ENCODE measurements around the gene SULT2A1.
"Not testable (repeated sequence)": the region's sequence is repeated elsewhere in the genome, so short reads cannot be mapped to it uniquely, and the experiment has no call there.

Gene SULT2A1, protein sequence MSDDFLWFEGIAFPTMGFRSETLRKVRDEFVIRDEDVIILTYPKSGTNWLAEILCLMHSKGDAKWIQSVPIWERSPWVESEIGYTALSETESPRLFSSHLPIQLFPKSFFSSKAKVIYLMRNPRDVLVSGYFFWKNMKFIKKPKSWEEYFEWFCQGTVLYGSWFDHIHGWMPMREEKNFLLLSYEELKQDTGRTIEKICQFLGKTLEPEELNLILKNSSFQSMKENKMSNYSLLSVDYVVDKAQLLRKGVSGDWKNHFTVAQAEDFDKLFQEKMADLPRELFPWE

DNA sequence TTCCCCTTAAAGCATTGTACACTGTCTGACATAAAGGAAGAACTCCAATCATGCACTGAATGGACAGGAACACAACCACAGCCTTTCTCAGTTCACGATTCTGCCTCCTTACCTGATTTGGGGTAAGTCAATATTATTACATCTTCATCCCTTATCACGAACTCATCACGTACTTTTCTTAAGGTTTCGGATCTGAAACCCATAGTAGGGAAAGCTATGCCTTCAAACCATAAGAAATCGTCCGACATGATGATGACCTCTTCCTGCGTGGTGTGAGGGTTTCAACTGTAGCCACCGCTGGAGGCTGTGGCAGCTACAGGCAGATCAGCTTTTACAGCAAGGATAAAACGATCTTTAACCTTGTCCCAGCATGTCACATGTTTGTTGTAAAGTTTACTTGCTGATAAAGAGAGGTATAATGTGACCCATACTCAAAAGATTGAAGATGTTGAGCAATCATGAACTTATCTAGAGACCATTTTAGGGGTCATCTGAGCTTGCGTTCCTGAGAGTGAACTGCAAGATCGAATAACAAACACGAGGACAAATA lies at the start of gene SULT2A1:
SULT2A1 (minus strand) TSS at position 306 of the 550 bp plus-strand sequence; CDS start at position 248, 58 bp downstream.
- no peak for DNase-seq

DNA sequence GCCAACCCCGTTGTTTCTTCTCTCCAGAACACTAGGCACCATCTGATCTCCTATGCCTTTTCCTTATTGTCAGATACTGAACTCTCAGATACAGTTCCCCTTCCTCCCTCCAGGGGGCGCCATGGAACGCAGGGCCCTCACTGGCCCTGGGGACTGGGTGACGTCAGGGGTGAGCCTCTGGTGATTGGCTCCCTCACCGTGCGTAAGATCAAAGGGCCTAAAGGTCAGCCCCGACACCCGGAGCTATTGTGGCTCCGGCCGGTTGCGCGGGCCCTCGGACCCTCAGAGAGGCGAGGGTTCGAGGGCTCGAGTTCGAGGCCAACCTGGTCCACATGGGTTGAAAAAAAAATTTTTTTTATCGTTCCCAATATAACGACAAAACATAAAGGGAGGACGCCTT lies 42.5 kb upstream of the SULT2A1 start:
- DNase-seq: not testable (repeated sequence)

DNA sequence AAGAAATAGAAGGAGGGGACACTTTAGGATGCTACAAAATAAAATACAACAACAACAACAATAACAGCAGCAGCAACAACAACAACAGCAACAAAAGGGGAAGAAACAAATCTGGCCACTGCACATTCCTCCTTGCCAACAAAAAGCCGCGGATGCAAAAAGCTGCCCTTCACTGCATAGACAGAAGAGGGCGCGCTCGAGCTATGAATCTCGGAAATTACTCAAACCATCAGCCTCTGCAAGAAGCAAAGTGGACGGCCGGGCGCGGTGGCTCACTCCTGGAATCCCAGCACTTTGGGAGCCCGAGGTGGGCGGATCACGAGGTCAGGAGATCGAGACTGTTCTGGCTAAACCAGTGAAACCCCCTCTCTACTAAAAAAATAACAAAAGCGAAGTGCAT lies 34.0 kb upstream of the SULT2A1 start:
- DNase-seq: not testable (repeated sequence)

DNA sequence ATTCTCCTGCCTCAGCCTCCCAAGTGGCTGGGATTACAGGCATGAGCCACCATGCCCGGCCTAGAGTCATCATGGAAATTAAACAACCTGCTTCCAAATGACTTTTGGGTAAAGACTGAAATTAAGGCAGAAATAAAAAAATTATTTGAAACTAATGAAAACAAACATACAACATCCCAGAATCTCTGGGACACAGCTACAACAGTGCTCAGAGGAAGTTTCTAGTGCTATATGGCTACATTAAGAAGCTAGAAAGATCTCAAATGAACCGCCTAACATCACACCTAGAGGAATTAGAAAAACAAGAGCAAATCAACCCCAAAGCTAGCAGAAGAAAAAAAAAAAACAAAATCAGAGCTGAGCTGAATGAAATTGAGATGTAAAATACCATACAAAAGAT lies 24.1 kb upstream of the SULT2A1 start:
- not testable (repeated sequence) for DNase-seq

DNA sequence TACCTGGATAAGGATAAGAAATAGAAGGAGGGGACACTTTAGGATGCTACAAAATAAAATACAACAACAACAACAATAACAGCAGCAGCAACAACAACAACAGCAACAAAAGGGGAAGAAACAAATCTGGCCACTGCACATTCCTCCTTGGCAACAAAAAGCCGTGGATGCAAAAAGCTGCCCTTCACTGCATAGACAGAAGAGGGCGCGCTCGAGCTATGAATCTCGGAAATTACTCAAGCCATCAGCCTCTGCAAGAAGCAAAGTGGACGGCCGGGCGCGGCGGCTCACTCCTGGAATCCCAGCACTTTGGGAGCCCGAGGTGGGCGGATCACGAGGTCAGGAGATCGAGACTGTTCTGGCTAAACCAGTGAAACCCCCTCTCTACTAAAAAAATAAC lies 23.2 kb upstream of the SULT2A1 start:
- not testable (repeated sequence) for DNase-seq

DNA sequence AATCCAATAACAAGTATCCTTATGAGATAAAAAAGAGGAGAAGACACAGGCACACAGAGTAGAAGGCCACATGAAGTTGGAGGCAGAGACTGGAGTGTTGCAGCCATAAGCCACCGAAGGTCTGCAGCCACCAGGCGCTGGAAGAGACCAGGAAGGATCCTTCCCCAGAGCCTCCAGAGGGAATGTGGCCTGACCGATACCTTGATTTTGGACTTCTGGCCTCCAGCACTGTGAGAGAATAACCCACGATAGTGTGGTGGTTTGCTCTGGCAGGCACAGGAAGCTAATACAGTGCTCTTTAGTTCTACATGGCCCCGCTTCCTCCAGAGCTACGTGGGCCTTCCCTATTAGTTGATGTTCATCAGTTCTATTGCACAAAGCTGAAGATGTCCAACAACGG lies 15.3 kb upstream of the SULT2A1 start:
- DNase-seq: no peak

DNA sequence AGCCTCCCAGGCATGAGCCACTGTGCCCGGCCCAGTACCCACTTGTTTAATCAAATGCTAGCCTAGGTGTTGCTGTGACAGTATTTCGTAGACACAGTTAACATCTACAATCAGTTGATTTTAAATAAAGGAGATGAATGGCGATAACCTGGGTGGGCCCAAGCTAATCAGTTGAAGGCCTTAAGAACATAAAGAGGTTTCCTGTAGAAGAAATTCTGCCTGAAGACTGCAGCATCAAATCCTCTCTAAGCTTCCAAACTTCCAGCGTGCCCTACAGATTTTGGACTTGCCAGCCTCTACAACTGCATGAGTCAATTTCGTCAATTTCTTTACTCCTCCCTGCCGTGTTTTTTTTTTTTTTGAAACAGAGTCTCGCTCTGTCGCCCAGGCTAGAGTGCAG lies 13.2 kb upstream of the SULT2A1 start:
- DNase-seq: no peak

DNA sequence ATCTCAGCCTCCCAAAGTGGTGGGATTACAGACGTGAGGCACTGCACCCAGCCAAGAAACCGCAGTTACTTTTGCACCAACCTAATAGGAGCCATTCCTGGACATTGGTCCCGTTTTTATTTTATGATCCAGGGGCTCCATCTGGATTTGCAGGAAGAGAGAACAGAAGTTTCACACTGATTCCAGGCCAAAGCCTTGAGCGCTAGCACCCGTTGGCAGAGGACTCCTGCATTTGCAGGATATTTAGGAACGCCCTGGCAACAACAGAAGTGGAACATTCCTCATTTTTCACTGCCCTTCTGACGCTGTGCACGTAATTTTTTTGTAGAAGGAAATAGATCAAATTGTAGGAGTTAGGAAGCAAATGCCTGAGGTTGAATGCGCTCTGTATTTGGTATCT lies 11.7 kb upstream of the SULT2A1 start:
- no peak for DNase-seq

DNA sequence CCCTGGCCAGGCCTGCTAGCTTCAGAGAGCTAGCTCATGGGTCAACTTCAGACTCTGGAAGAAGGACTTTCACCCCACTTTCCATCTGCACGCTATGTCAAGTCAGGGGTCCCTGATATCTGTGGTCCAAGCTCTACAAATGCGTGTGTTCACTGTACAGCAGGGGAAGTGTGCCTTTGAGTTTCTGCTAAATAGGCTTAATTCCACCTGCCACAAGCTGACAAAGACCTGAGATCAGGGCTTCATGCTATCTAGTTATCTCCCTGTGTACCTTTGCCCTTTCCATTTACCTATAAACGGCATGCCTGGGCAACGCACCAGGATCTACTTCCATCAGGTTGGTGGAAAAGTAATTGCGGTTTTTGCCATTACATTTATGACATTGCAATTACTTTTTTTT lies 10.7 kb upstream of the SULT2A1 start:
- DNase-seq: no peak

DNA sequence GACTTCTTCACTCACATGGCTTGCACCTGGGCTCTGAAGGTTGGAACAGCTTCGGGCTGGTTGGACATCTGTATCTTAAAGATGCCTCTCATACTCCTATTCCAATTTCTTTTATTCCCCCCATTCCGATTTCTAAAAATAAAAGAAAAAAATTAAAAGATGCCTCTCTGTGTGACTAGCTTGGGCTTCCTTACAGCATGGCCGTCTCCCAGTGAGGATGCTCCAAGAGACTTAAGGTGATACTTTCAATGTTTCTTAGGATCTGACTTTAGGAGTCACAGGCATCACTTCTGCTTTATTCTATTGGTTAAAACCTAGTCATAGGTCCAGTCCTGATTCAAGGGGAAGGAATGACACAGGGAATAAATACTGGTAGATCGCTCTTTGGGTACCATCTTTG lies 9.9 kb upstream of the SULT2A1 start:
- DNase-seq: no peak

DNA sequence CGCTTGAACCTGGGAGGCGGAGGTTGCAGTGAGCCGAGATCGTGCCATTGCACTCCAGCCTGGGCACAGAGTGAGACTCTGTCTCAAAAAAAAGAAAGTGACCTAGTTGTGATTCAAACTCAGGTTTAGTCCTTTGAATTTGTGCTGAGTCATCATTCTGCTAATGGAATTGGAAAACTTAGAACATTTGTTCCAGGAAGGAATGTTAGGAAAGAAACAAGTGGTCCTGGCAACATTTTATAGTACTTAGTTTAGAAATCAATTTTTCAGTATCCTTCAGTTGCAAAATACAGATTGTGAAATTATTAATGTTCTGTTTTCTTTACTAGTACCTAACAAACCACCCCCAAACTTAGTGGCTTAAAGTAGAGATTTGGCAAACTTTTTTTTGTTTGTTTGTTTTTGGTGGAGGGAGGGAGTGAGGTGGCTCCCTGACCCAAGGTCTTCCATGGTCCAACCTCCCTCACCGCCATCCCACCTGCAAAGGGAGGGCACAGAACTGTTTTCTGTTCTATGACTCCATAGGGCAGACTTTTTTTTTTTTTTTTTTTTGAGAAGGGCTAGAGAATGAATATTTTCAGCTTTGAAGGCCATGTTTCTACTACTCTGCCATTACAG lies 9.2 kb upstream of the SULT2A1 start:
- no peak for DNase-seq

DNA sequence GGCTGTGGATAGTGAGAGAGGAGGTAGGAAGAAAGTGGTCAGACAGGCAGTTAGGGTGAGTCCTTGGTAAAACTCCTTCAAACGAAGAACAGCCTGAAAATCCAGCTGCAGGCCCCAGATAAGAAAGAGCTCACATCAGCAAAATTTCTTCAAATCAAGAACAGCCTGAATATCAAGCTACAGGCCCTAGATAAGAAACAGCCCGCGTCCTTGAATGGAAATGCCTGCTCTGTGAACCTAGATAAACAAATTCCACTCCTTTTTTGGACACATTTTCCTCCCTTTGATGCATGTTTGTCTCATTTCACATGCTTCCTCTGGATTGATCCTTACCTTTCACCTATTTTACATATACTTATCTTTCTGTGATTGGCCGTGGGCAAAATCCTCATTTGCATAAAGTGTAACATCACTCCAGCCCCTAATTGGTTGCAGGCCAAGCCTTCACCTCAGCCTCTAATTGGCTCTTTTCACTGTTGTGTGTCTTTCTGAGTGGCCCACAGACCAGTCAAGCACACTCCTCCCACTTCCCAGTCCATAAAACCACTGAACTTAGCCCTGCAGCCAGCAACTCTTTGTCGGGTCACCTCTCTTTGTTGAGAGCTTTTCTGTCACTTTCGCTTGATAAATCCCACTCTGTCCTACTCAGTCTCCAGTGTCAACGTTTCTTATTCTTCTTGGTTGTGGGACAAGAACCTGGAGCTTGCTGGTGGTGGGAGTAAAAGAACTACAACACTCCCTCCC lies 6.0 kb upstream of the SULT2A1 start:
- DNase-seq: no peak

DNA sequence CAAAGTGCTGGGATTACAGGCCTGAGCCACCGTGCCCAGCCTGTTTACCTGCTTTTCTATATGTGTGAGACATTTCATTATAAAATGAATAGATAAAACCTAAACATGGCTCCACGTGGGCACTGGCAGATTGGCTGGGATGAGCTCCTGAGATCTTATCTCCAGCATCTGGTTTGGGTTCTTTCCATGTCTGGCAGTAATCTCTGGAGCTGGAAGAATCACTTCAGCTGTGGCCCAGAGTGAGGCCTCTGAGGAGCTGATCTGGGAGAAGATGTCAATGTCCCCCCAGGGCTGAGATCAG lies 5.5 kb upstream of the SULT2A1 start:
- no peak for DNase-seq

DNA sequence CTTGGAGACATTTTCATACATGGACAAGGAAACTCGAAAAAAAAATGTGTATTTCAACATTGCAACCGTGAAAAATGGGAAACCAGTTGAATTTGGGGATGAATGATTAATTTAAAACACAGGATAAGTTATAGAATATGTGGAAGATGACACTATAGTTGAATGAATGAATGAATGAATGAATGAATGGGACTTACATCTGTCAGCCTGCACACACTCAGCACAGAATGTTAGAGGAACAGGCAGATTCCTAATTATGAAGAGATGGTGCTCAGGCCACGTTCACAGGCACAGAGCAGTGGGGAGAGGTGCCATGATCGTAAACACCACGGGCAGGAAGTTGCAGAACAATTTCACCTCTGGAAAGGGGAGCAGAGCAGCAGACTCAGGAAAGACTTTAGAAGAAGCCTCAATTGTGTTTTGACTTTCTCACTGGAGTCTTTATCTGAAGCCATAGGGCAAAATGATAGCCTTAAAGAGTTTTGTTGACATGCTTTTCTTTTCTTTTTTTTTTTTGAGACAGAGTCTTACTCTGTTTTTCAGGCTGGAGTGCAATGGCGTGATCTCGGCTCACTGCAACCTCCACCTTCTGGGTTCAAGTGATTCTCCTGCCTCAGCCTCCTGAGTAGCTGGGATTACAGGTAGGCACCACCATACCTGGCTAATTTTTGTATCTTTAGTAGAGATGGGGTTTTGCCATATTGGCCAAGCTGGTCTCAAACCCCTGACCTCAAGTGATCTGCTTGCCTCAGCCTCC lies 4.9 kb upstream of the SULT2A1 start:
- no peak for DNase-seq

DNA sequence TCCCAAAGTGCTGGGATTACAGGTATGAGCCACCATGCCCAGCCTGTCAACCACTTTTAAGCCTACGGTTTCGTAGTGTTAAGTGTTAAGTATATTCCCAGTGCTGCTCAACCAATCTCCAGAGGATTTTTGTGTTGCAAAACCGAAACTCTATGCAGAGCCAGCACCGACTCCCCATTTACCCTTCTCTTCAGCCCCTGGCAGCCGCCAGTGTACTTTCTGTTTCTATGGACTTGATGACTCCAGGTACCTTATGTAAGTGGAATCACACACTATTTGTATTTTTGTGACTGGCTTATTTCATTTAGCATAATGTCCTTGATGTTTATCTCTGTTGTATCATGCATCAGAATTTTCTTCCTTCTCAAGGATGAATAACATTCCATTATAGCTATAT lies 1.1 kb downstream of the SULT2A1 start:
- DNase-seq: no peak

DNA sequence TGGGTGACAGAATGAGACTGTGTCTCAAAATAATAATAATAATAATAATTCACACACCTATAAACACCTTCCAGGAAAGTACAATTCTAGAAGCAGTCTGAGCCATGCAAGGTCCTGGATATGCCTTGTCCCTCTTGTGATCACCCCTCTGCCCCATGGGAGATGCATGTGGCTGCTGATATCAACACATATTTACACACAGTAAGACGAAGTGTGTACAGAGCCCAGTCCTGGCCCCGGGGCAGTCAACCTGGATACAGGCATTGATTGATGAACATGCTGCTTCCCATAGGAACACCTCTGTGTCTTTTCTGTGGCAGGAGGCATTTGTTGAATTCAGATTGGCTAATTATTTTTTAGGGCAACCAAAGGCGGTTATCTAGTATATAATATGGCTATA lies 3.2 kb downstream of the SULT2A1 start:
- no peak for DNase-seq

DNA sequence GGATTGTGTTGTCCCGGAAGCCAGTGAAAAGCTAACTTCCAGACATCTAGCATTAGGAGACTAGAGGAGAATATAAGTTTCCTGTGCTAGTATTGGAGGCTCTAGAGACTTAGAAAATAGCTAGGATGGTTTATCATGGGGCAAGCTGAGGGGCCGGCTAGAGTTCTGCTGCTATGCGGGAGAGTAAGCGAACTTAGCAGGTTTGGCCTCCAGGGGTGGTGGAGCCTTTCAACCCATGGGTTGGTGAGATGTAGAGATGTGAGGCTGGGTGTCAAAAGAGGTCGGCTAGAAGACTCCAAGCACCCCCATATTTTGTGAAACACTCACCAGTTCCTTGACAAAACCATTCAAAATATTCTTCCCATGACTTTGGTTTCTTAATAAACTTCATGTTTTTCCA lies 4.4 kb downstream of the SULT2A1 start:
- no peak for DNase-seq

DNA sequence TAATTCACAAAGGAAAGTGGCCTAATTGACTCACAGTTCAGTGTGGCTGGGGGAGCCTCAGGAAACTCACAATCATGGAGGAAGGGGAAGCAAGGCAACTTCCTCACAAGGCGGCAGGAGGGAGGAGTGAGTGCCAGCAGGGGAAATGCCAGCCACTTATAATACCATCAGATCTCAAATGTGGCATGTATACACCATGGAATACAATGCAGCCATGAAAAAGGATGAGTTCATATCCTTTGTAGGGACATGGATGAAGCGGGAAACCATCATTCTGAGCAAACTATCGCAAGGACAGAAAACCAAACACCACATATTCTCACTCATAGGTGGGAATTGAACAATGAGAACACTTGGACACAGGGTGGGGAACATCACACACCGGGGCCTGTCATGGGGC lies 6.7 kb downstream of the SULT2A1 start:
- DNase-seq: not testable (repeated sequence)

DNA sequence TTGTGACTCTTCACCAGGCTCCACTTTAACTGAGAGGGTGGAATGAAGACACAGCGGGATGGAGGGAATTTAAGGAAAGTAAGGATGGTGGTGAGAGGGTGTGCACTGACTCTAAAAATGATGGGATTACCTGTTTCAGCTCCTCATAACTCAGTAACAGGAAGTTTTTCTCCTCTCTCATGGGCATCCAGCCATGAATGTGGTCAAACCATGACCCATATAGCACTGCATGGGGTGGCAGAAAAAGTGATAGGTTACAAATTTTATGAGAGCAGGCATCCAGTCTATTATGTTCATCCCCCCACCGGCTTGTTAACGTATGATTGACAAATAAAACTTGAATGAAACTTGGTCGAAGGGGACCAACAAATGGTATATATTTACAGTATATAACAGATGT lies 7.2 kb downstream of the SULT2A1 start:
- no peak for DNase-seq

DNA sequence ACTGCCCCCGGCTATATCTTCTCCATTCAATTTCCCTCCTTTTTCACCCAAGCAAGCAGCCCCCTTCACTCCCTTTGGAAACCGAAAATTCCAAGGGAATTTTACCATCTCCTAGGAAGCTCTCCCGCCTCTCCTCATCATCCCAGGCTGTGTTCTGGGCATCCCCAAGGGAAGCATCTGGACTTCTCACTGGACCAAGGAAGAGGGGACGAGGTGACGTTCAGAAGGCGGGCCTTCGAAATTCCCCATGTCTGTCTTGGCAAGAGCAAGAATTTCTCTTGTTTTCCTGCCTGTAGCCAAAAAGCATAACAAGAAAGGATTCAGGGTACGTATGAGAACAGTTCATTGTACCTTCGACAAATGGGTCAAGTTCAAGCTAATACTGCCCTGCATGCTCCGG lies 20.9 kb downstream of the SULT2A1 start:
- DNase-seq: no peak

DNA sequence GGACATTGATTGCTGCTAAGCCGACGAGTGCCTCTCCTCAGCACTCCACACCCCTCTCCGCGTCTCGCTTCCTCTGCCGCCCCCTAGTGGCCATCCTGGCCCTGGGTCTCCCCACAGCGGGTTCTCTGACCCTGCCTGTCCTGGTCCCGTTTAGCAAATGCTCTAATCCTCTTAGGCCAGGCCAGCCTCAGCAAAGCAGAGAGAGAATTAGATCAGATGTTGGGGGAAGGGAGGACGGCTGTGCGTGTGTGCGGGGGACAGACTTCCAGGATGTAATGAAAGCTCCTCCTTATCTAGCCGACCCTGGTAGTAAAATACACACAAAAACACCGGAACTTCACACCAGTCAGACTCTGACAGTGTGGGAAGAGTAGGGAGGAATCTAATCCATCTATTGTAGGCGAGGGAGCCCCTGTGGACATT lies 22.6 kb downstream of the SULT2A1 start:
- peak in 12 of 14 donors; percentile 13 to 85 (median 46) for DNase-seq

DNA sequence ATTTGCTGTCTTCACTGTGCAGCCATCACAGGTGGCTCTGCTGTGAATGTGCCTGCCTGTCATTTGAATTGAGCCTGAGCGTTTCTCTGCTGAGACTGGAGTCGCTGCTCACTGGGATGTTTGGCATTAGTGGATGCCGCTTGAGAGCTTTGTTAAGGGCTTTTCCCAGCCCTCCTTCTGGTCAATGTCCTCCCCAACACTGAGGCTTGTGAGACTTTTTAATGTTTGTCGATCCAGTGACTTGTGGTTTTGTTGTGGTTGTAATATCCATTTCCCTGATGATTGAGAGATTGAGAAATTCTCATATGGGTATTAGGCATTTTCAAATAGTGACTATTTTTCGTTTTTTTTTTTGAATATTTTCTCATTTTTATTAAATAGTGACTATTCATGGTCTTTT lies 24.5 kb downstream of the SULT2A1 start:
- no peak for DNase-seq
